ENCODE data around the gene SLC12A3. TPM values are rescaled to one million over a fixed set of nuclear protein-coding genes. Genes with fewer than 3 reads are reported as not detected.

SLC12A3 gene
- total RNA-seq, 1 donor from 2014 or later: not detected

- H3K9me3 Mint-ChIP-seq: no peaks in the 10 kb centered on the region
Observed at GRCh38 chr16:56877486-56878182, 12.6 kb downstream of the SLC12A3 start.

DNA sequence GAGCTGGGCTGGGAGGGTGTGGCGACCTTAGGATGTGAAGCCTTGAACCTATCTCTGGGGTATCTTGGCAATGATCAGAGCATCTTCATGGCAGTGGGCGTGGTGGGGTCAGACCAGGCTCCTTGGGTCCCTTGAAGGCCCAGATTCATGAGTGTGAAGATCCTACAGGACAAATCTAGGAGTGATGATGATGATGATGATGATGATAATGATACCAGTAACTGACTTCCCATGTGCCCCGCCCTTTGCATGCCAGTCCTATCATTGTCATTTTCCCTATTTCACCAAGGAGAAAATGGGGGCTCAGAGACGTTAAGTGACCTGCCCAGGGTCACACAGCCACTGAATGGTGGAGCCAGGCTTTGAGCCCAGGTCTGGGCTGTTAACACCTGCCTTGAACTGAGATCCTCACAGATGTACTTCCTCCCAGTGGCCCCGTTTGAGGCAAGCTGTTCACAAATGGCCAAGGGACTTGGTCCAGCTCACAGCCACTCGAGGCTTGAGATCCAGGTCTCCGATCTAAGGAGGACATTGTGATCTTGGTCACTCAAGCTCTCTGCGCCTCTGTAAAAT is 13.4 kb downstream of the SLC12A3 start:
- Mint-ChIP-seq H3K4me3 (no peak overlapping the region), H3K36me3 (no peaks in the 10 kb centered on the region), H3K27me3 (ENCODE audit: insufficient read depth, low read depth) (peaks cover 7% of the 10 kb centered on the region), H3K9me3 (no peaks in the 10 kb centered on the region), H3K27ac (no peak overlapping the region), H3K4me1 (peaks cover 3% of the 10 kb centered on the region)
- H3K4me3 ChIP-seq: no peak overlapping the region
- no peak overlapping the region for H2AFZ ChIP-seq (replicated peaks)
- H3K79me2 ChIP-seq (ENCODE audit: low read depth): no peaks in the 10 kb centered on the region
- H3K27me3 ChIP-seq: no peaks in the 10 kb centered on the region
- no peak overlapping the region for H3K9ac ChIP-seq
- DNase-seq (ENCODE audit: low spot score): no peak
- no peaks in the 10 kb centered on the region for H3K36me3 ChIP-seq
- H3K4me2 ChIP-seq: no peak overlapping the region
- no peaks in the 10 kb centered on the region for H3K9me3 ChIP-seq (ENCODE audit: low read depth)
- no peaks in the 10 kb centered on the region for H4K20me1 ChIP-seq (ENCODE audit: low read depth)
- no peaks in the 10 kb centered on the region for H3F3A ChIP-seq (ENCODE audit: low read depth)
- TF ChIP-seq CTCF (IDR thresholded peaks at IDR 0.05) (no peak), EZH2 (IDR thresholded peaks at IDR 0.05) (no peak), EZH2phosphoT487 (IDR thresholded peaks at IDR 0.05) (no peak)
- H3K27ac ChIP-seq: no peak overlapping the region
- H3K4me1 ChIP-seq: no peaks in the 10 kb centered on the region

More at GRCh38 chr16:56877486-56878182, 12.6 kb downstream of the SLC12A3 start:
- Histone ChIP-seq H2AFZ (replicated peaks) (no peak overlapping the region), H3K9me3 (ENCODE audit: low read depth) (no peaks in the 10 kb centered on the region), H3K36me3 (no peaks in the 10 kb centered on the region), H3K79me2 (ENCODE audit: low read depth) (no peaks in the 10 kb centered on the region), H3K4me2 (no peak overlapping the region), H3K27me3 (no peaks in the 10 kb centered on the region), H3K4me1 (no peaks in the 10 kb centered on the region), H3K4me3 (no peak overlapping the region), H4K20me1 (ENCODE audit: low read depth) (no peaks in the 10 kb centered on the region), H3K27ac (no peak overlapping the region), H3K9ac (no peak overlapping the region), H3F3A (ENCODE audit: low read depth) (no peaks in the 10 kb centered on the region)
- no peak for DNase-seq (ENCODE audit: low spot score)
- H3K36me3 Mint-ChIP-seq: no peaks in the 10 kb centered on the region
- no peak overlapping the region for H3K27ac Mint-ChIP-seq
- TF ChIP-seq EZH2 (IDR thresholded peaks at IDR 0.05) (no peak), EZH2phosphoT487 (IDR thresholded peaks at IDR 0.05) (no peak), CTCF (IDR thresholded peaks at IDR 0.05) (no peak)
- peaks cover 7% of the 10 kb centered on the region for H3K27me3 Mint-ChIP-seq (ENCODE audit: insufficient read depth, low read depth)
- peaks cover 3% of the 10 kb centered on the region for H3K4me1 Mint-ChIP-seq
- no peak overlapping the region for H3K4me3 Mint-ChIP-seq

DNA sequence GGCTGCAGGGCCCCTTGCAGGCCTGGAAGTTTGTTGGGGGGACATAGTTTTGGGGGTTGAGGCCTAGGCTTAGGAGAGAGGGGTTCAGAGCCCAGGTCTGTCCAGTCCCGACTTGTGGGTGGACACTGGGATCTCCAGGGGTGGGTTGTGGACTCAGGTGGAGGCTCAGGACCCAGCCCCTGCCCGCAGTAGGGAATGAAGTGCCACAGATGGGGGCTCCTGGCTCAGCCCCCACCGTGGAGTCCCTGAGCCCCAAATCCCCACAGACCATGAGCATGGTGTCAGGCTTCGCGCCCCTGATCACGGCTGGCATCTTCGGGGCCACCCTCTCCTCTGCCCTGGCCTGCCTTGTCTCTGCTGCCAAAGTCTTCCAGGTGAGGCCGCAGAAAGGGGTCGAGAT is 14.3 kb downstream of the SLC12A3 start:
- Mint-ChIP-seq H3K4me3 (no peak overlapping the region), H3K27ac (no peak overlapping the region), H3K9me3 (no peaks in the 10 kb centered on the region), H3K4me1 (peaks cover 3% of the 10 kb centered on the region), H3K36me3 (no peaks in the 10 kb centered on the region), H3K27me3 (ENCODE audit: insufficient read depth, low read depth) (peaks cover 7% of the 10 kb centered on the region)
- no peak overlapping the region for H3K27ac ChIP-seq
- no peaks in the 10 kb centered on the region for H3K9me3 ChIP-seq (ENCODE audit: low read depth)
- H3K4me3 ChIP-seq: no peak overlapping the region
- H3K27me3 ChIP-seq: no peaks in the 10 kb centered on the region
- H3K9ac ChIP-seq: no peak overlapping the region
- H3K79me2 ChIP-seq (ENCODE audit: low read depth): no peaks in the 10 kb centered on the region
- H3K4me1 ChIP-seq: no peaks in the 10 kb centered on the region
- TF ChIP-seq EZH2phosphoT487 (IDR thresholded peaks at IDR 0.05) (no peak), CTCF (IDR thresholded peaks at IDR 0.05) (no peak), EZH2 (IDR thresholded peaks at IDR 0.05) (no peak)
- no peaks in the 10 kb centered on the region for H3K36me3 ChIP-seq
- H2AFZ ChIP-seq (replicated peaks): no peak overlapping the region
- no peak overlapping the region for H3K4me2 ChIP-seq
- no peak for DNase-seq (ENCODE audit: low spot score)
- no peaks in the 10 kb centered on the region for H3F3A ChIP-seq (ENCODE audit: low read depth)
- no peaks in the 10 kb centered on the region for H4K20me1 ChIP-seq (ENCODE audit: low read depth)
